Stimulated activated CD4-positive, alpha-beta T cell treated with anti-CD3 and anti-CD28 coated beads, Interleukin-4, amount 100 ng/mL, for 1 hour (primary cell): Measurements from ENCODE around the gene VPS25.
"Not testable (repeated sequence)": the region's sequence is repeated elsewhere in the genome, so short reads cannot be mapped to it uniquely, and the experiment has no call there.

ENCODE experiments used
- DNase-seq: peaks from one replicate; pipeline ENCODE4 v3.0.0-alpha.2; 2020

VPS25 gene

GRCh38 chr17:42769964-42770363, 3.3 kb upstream of the VPS25 start:
- not testable (repeated sequence) for DNase-seq

- DNase-seq, result no peak
Observed at GRCh38 chr17:42772945-42773289, 332 bp upstream of the VPS25 start.

GRCh38 chr17:42774066-42774745, 957 bp downstream of the VPS25 start:
- no peak for DNase-seq

GRCh38 chr17:42775534-42776098, 2.4 kb downstream of the VPS25 start:
- no peak for DNase-seq

- no peak for DNase-seq
Observed at GRCh38 chr17:42778570-42778969, 5.3 kb downstream of the VPS25 start.

GRCh38 chr17:42779304-42779935, 6.2 kb downstream of the VPS25 start:
- no peak for DNase-seq

- no peak for DNase-seq
Observed at GRCh38 chr17:42779936-42780850, 6.9 kb downstream of the VPS25 start, which contains the start of gene WNK4. TSS of gene WNK4 (plus strand) at chr17:42780610. CDS start at chr17:42780699, 89 bp downstream.

- no peak for DNase-seq
Observed at GRCh38 chr17:42780851-42781638, 7.8 kb downstream of the VPS25 start.

GRCh38 chr17:42781639-42782165, 8.5 kb downstream of the VPS25 start:
- no peak for DNase-seq

GRCh38 chr17:42782166-42783061, 9.2 kb downstream of the VPS25 start:
- DNase-seq, result no peak

- DNase-seq, result no peak
Observed at GRCh38 chr17:42783062-42783790, 10.0 kb downstream of the VPS25 start.

- DNase-seq, result no peak
Observed at GRCh38 chr17:42783791-42784138, 10.5 kb downstream of the VPS25 start.

GRCh38 chr17:42784409-42784808, 11.2 kb downstream of the VPS25 start:
- no peak for DNase-seq

GRCh38 chr17:42784811-42785592, 11.8 kb downstream of the VPS25 start:
- no peak for DNase-seq

GRCh38 chr17:42787266-42787665, 14.0 kb downstream of the VPS25 start:
- no peak for DNase-seq

GRCh38 chr17:42791948-42792347, 18.7 kb downstream of the VPS25 start:
- DNase-seq, result no peak

GRCh38 chr17:42792545-42792944, 19.3 kb downstream of the VPS25 start:
- no peak for DNase-seq

GRCh38 chr17:42795061-42795460, 21.8 kb downstream of the VPS25 start:
- no peak for DNase-seq

- DNase-seq, result no peak
Observed at GRCh38 chr17:42795465-42795864, 22.2 kb downstream of the VPS25 start.
